HCT116 (cell line): Measurements from ENCODE around the gene MMP25. TPM values are rescaled to one million over a fixed set of nuclear protein-coding genes. Genes with fewer than 3 reads are reported as not detected.

Experiments
- ATAC-seq: fragments of 200-7000 bp; cut with Tn5 transposase; 2 replicates; pipeline ENCODE4 v1.9.1; 2020; ENCODE audit warnings: mild to moderate bottlenecking, moderate library complexity
- BruUV-seq: library from RNA; stranded (reverse); fragments of 400-500 nt; replicated peaks from 2 replicates; lab custom pipeline; 2021; lab: Mats Ljungman, UMichigan
- CTCF ChIA-PET: fragments of 300-600 bp; sonication (Branson Sonifier 250); formaldehyde crosslinking; loops from one replicate; lab custom pipeline; 2021; ENCODE audit warnings: antibody characterized with exemption; lab: Charles Lee
- POLR2A ChIA-PET: fragments of 300-600, 350-600 bp; sonication (Branson Sonifier 250); formaldehyde crosslinking; loops from one replicate; lab custom pipeline; 2021; ENCODE audit warnings: antibody characterized with exemption; lab: Charles Lee
- RAD21 ChIA-PET, 2 experiments: fragments of 300-600 bp; sonication (Branson Sonifier 250); formaldehyde crosslinking; loops; one replicate each; lab custom pipeline; 2023; ENCODE audit warnings: low total read pairs in 2 of 2; ENCODE audit not compliant: uncharacterized antibody in 2 of 2, unreplicated experiment in 2 of 2, low non-redundant PET in 1 of 2; lab: Charles Lee
- DNase-seq: peaks from one replicate; pipeline ENCODE4 v3.0.0-alpha.2; 2010; ENCODE audit warnings: low read depth, low spot score
- H2AFZ ChIP-seq: fragments of 200-600 bp; shearing (Covaris generic), sonication (generic); 2 replicates; pipeline ENCODE4 v1.6.1; 2017; ENCODE audit warnings: low read depth, mixed run types, mixed read lengths, antibody characterized with exemption, low read length; ENCODE audit not compliant: poor library complexity, severe bottlenecking
- H3K27ac ChIP-seq: 2 replicates; pipeline ENCODE4 v1.5.1; 2012; ENCODE audit warnings: low read depth, low read length
- H3K27me3 ChIP-seq: fragments of 200-600 bp; sonication (generic); 2 replicates; pipeline ENCODE4 v1.6.1; 2016; ENCODE audit warnings: mixed run types, low read length, mixed read lengths; ENCODE audit not compliant: insufficient read depth
- H3K36me3 ChIP-seq, 2 experiments: fragments of 200-500 bp in 1 of 2; fragments of 200-600 bp in 1 of 2; sonication (Bioruptor generic) in 1 of 2; sonication (generic) in 1 of 2; 2 replicates each; pipeline versions ENCODE4 v1.5.1 to v1.6.1; 2014 to 2016; ENCODE audit warnings: low read length in 2 of 2, inconsistent platforms in 1 of 2, mixed read lengths in 1 of 2, mixed run types in 1 of 2; ENCODE audit not compliant: insufficient read depth in 2 of 2, control insufficient read depth in 1 of 2
- H3K4me1 ChIP-seq, 2 experiments: fragments of 200-600 bp in 1 of 2; sonication (generic) in 1 of 2; 2 replicates each; pipeline versions ENCODE4 v1.5.1 to v1.6.1; 2012 to 2017; ENCODE audit warnings: low read length in 2 of 2, inconsistent platforms in 1 of 2, mild to moderate bottlenecking in 1 of 2, mixed read lengths in 1 of 2, mixed run types in 1 of 2, moderate library complexity in 1 of 2; ENCODE audit not compliant: insufficient read depth in 2 of 2, control insufficient read depth in 1 of 2
- H3K4me2 ChIP-seq: fragments of 200-600 bp; sonication (generic); 2 replicates; pipeline ENCODE4 v1.6.1; 2017; ENCODE audit warnings: mixed run types, low read length, mixed read lengths
- H3K4me3 ChIP-seq, 2 experiments: fragments of 200-600 bp in 1 of 2; sonication (generic) in 1 of 2; replicated peaks in 1 of 2; 2 replicates each; pipeline ENCODE4 v1.5.1; 2011 to 2016; ENCODE audit warnings: low read length in 2 of 2, control low read depth in 1 of 2, low read depth in 1 of 2, mild to moderate bottlenecking in 1 of 2, mixed read lengths in 1 of 2, mixed run types in 1 of 2
- H3K79me2 ChIP-seq: fragments of 200-600 bp; sonication (generic); 2 replicates; pipeline ENCODE4 v1.6.1; 2017; ENCODE audit warnings: mild to moderate bottlenecking, mixed run types, low read length, moderate library complexity, mixed read lengths; ENCODE audit not compliant: insufficient read depth
- H3K9ac ChIP-seq: fragments of 200-600 bp; sonication (generic); 2 replicates; pipeline ENCODE4 v1.6.1; 2016; ENCODE audit warnings: low read length, mixed read lengths
- H3K9me2 ChIP-seq: fragments of 200-600 bp; sonication (generic), shearing (Covaris generic); 2 replicates; pipeline ENCODE4 v1.6.1; 2017; ENCODE audit warnings: mixed run types, mild to moderate bottlenecking, moderate library complexity; ENCODE audit not compliant: insufficient read depth
- H3K9me3 ChIP-seq, 2 experiments: fragments of 200-500 bp in 1 of 2; fragments of 200-600 bp in 1 of 2; sonication (Bioruptor generic) in 1 of 2; sonication (generic) in 1 of 2; 2 replicates each; pipeline ENCODE4 v1.6.1; 2014 to 2017; ENCODE audit warnings: low read length in 2 of 2, mixed read lengths in 2 of 2, inconsistent platforms in 1 of 2, low read depth in 1 of 2, mild to moderate bottlenecking in 1 of 2, mixed run types in 1 of 2, moderate library complexity in 1 of 2; ENCODE audit not compliant: control insufficient read depth in 1 of 2, insufficient read depth in 1 of 2
- H4K20me1 ChIP-seq: fragments of 200-600 bp; sonication (generic), shearing (Covaris generic); 2 replicates; pipeline ENCODE4 v1.6.1; 2017; ENCODE audit warnings: mixed run types, mild to moderate bottlenecking, moderate library complexity; ENCODE audit not compliant: insufficient read depth
- CEBPB ChIP-seq: IDR thresholded peaks from 2 replicates; pipeline ENCODE4 v1.6.1; 2012; ENCODE audit warnings: low read depth
- ELF1 ChIP-seq: IDR thresholded peaks from 2 replicates; pipeline ENCODE4 v1.6.1; 2012; ENCODE audit warnings: low read depth, borderline replicate concordance
- FOSL1 ChIP-seq: IDR thresholded peaks from 2 replicates; pipeline ENCODE4 v1.6.1; 2012; ENCODE audit warnings: low read depth
- JUND ChIP-seq: IDR thresholded peaks from 2 replicates; pipeline ENCODE4 v1.6.1; 2012
- POLR2A ChIP-seq: IDR thresholded peaks from 2 replicates; pipeline ENCODE4 v1.7.0; 2011; ENCODE audit warnings: borderline replicate concordance; ENCODE audit not compliant: insufficient read depth, insufficient read length; ENCODE audit errors: extremely low read depth
- POLR2AphosphoS5 ChIP-seq: IDR thresholded peaks from 2 replicates; pipeline ENCODE4 v1.6.1; 2011; ENCODE audit warnings: mild to moderate bottlenecking, low read depth, low read length, moderate library complexity
- RAD21 ChIP-seq: IDR thresholded peaks from 2 replicates; pipeline ENCODE4 v1.6.1; 2012; ENCODE audit warnings: low read depth, mild to moderate bottlenecking
- REST ChIP-seq: IDR thresholded peaks from 2 replicates; pipeline ENCODE4 v1.6.1; 2012; ENCODE audit warnings: low read depth
- SIN3A ChIP-seq: IDR thresholded peaks from 2 replicates; pipeline ENCODE4 v1.6.1; 2012; ENCODE audit warnings: low read depth
- SP1 ChIP-seq: IDR thresholded peaks from 2 replicates; pipeline ENCODE4 v1.6.1; 2012; ENCODE audit warnings: low read depth
- SRF ChIP-seq: IDR thresholded peaks from 2 replicates; pipeline ENCODE4 v1.6.1; 2012; ENCODE audit warnings: low read depth
- TCF7L2 ChIP-seq: IDR thresholded peaks from 2 replicates; pipeline ENCODE4 v1.7.0; 2011; ENCODE audit warnings: borderline replicate concordance, inconsistent platforms; ENCODE audit not compliant: insufficient read depth, insufficient read length; ENCODE audit errors: extremely low read depth
- YY1 ChIP-seq: IDR thresholded peaks from 2 replicates; pipeline ENCODE4 v1.6.1; 2011; ENCODE audit warnings: low read length, low read depth, moderate library complexity, mild to moderate bottlenecking; ENCODE audit not compliant: insufficient replicate concordance; ENCODE audit errors: extremely low read depth
- ZBTB33 ChIP-seq: IDR thresholded peaks from 2 replicates; pipeline ENCODE4 v1.6.1; 2011; ENCODE audit warnings: mild to moderate bottlenecking, low read length, moderate library complexity; ENCODE audit not compliant: insufficient replicate concordance; ENCODE audit errors: extremely low read depth
- ZFX ChIP-seq: fragments of 450-650 bp; IDR thresholded peaks from 2 replicates; pipeline ENCODE4 v1.6.1; 2017
- intact Hi-C: fragments of 100-400 bp; cut with micrococcal nuclease; formaldehyde crosslinking; loops from 2 replicates; pipeline ENCODE4 v1.10.0; 2022
- total RNA-seq: library from RNA; stranded (reverse); gene quantifications from one replicate; pipeline ENCODE4 v1.2.1, GENCODE V29; 2021; ENCODE audit not compliant: unreplicated experiment
- TF ChIP-seq, protein P1 (sequence below): IDR thresholded peaks from 2 replicates; pipeline ENCODE4 v1.6.1; 2012

The MMP25 gene
- total RNA-seq, 1 experiment from 2014 or later = 2.5 TPM

- DNase-seq (no peak), ATAC-seq (no peak)
- Histone ChIP-seq H3K4me2 (peak overlapping the region; percentile 44), H3K27me3 (no peaks in the 10 kb centered on the region), H3K4me1 (peaks cover 24 to 62% of the 10 kb centered on the region in 2 experiments), H2AFZ (no peak overlapping the region), H3K9me2 (no peaks in the 10 kb centered on the region), H3K79me2 (no peaks in the 10 kb centered on the region), H3K36me3 (no peaks in the 10 kb centered on the region), H3K9ac (no peak overlapping the region), H3K27ac (no peak overlapping the region), H3K4me3 (no peak overlapping the region), H3K9me3 (no peaks in the 10 kb centered on the region), H4K20me1 (no peaks in the 10 kb centered on the region)
- CTCF ChIA-PET = interaction anchor here (1.2 to 1.9 kb wide), 2 partner anchors 8 to 11 kb away, joined by 3 to 15 read pairs; no protein-coding TSS in a partner anchor
- POLR2A ChIA-PET = interaction anchor here (1.0 to 2.0 kb wide), 4 partner anchors 10 to 17 kb away, joined by 3 to 16 read pairs (median 6); partner anchors contain the start of genes HCFC1R1 and THOC6
- RAD21 ChIA-PET = no interaction called here
- TF ChIP-seq SP1 = no peak
- no peak for TF ChIP-seq REST
- no peak for TF ChIP-seq SIN3A
- TF ChIP-seq JUND = no peak
- TF ChIP-seq POLR2AphosphoS5 = no peak
- no TSS peak for BruUV-seq
- intact Hi-C loops = no loop called here
These were observed 7.5 kb upstream of the MMP25 start for GRCh38 chr16:3038896-3039295.

GRCh38 chr16:3042376-3042775, 4.0 kb upstream of the MMP25 start:
- intact Hi-C loops = no loop called here
- ChIA-PET POLR2A (interaction anchor here (0.9 kb wide), 2 partner anchors 15 to 22 kb away, joined by 3 read pairs; partner anchors contain the start of gene TNFRSF12A), RAD21 (interaction anchor here in 1 of 2 experiments (0.6 kb wide), 1 partner anchor 115 kb away, joined by 4 read pairs; no protein-coding TSS in a partner anchor), CTCF (interaction anchor here (1.0 to 3.5 kb wide), 2 partner anchors 10 to 14 kb away, joined by 7 to 20 read pairs; no protein-coding TSS in a partner anchor)
- Histone ChIP-seq H3K27me3 (no peaks in the 10 kb centered on the region), H3K4me3 (no peak overlapping the region), H3K9ac (no peak overlapping the region), H3K4me2 (peak overlapping the region; percentile 35; the same call in 1 of the 2 replicates), H2AFZ (no peak overlapping the region), H3K9me3 (no peaks in the 10 kb centered on the region), H3K36me3 (no peaks in the 10 kb centered on the region), H3K4me1 (peaks cover 17 to 81% of the 10 kb centered on the region in 2 experiments), H3K27ac (no peak overlapping the region), H4K20me1 (no peaks in the 10 kb centered on the region), H3K79me2 (no peaks in the 10 kb centered on the region), H3K9me2 (no peaks in the 10 kb centered on the region)
- DNase-seq (no peak), ATAC-seq (no peak)
- BruUV-seq = no TSS peak
- TF ChIP-seq CEBPB (no peak), FOSL1 (no peak), SP1 (no peak), TCF7L2 (no peak), ZBTB33 (no peak), SIN3A (no peak), SRF (no peak), ZFX (no peak), RAD21 (no peak), YY1 (no peak), ELF1 (no peak), POLR2A (no peak)
- TF ChIP-seq, protein P1, sequence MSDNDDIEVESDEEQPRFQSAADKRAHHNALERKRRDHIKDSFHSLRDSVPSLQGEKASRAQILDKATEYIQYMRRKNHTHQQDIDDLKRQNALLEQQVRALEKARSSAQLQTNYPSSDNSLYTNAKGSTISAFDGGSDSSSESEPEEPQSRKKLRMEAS = no peak
